Measurements from ENCODE around the gene HSPA12A. TPM values are rescaled to one million over a fixed set of nuclear protein-coding genes. Genes with fewer than 3 reads are reported as not detected.

Gene HSPA12A
- total RNA-seq, 4 donors from 2014 or later, result 9.6 to 26.6 (median 18.2) TPM

DNA sequence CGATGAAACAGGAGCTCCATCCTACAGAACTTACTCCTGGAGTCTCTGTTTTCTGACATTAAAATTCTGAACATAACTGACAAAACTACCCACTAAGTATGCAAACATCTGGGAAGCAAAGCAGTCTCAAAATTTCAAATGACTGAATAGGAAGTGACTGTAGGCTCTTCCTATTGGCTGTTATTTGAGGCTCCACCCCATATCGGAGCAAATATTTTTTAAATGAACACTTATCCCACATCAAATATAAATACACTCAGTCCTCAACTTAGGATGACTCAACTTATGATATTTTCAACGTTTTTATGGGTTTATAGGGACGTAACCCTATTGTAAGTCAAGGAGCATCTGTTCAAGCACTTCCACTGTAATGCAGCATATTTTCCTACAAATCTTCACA is 8.8 kb downstream of the HSPA12A start:
- no peaks in the 10 kb centered on the region for H3K36me3 ChIP-seq
- H3K4me1 ChIP-seq, result no peaks in the 10 kb centered on the region
- no peaks in the 10 kb centered on the region for H3K9me3 ChIP-seq
- no peak for DNase-seq (ENCODE audit: low spot score in 2 of 2)
- no peak overlapping the region for H3K27ac ChIP-seq
- no peak for TF ChIP-seq EP300 (IDR thresholded peaks at IDR 0.05)
- TF ChIP-seq POLR2A (IDR thresholded peaks at IDR 0.05), result no peak
- TF ChIP-seq POLR2AphosphoS5 (IDR thresholded peaks at IDR 0.05), result no peak
- TF ChIP-seq, protein P1, sequence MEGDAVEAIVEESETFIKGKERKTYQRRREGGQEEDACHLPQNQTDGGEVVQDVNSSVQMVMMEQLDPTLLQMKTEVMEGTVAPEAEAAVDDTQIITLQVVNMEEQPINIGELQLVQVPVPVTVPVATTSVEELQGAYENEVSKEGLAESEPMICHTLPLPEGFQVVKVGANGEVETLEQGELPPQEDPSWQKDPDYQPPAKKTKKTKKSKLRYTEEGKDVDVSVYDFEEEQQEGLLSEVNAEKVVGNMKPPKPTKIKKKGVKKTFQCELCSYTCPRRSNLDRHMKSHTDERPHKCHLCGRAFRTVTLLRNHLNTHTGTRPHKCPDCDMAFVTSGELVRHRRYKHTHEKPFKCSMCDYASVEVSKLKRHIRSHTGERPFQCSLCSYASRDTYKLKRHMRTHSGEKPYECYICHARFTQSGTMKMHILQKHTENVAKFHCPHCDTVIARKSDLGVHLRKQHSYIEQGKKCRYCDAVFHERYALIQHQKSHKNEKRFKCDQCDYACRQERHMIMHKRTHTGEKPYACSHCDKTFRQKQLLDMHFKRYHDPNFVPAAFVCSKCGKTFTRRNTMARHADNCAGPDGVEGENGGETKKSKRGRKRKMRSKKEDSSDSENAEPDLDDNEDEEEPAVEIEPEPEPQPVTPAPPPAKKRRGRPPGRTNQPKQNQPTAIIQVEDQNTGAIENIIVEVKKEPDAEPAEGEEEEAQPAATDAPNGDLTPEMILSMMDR (IDR thresholded peaks at IDR 0.05), result no peak
- no peak overlapping the region for H3K4me3 ChIP-seq
- WGBS, result 76% methylated on average over 4 of the region's 4 CpGs
- H3K27me3 ChIP-seq, result no peaks in the 10 kb centered on the region

DNA sequence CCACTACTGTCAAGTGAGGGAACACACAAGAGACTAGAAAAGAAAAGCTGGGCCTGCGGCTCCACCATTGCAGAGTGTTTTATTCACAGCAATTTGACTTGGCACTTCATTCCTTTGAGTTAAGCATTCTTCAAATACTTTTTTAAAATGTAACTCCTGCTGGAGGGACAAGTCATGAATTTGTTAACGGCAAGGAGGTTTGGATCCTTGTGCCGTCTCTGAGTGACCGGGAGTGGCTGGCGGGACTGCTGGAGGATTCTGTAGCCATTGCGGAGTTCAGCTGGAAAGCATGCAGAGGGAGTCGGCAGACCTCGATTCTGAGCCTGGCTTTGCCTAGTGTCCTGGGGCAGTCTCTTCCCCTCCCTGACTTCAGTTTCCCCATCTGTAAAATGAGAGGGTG is 9.8 kb downstream of the HSPA12A start:
- Histone ChIP-seq H3K27ac (no peak overlapping the region), H3K9me3 (no peaks in the 10 kb centered on the region), H3K4me3 (no peak overlapping the region), H3K4me1 (no peaks in the 10 kb centered on the region), H3K36me3 (no peaks in the 10 kb centered on the region), H3K27me3 (no peaks in the 10 kb centered on the region)
- TF ChIP-seq, protein P1 (IDR thresholded peaks at IDR 0.05), result no peak
- TF ChIP-seq POLR2AphosphoS5 (IDR thresholded peaks at IDR 0.05), result no peak
- 68% methylated on average over 8 of the region's 8 CpGs for WGBS
- peak in 1 of 2 donors; percentile 28 for DNase-seq (ENCODE audit: low spot score in 2 of 2)

DNA sequence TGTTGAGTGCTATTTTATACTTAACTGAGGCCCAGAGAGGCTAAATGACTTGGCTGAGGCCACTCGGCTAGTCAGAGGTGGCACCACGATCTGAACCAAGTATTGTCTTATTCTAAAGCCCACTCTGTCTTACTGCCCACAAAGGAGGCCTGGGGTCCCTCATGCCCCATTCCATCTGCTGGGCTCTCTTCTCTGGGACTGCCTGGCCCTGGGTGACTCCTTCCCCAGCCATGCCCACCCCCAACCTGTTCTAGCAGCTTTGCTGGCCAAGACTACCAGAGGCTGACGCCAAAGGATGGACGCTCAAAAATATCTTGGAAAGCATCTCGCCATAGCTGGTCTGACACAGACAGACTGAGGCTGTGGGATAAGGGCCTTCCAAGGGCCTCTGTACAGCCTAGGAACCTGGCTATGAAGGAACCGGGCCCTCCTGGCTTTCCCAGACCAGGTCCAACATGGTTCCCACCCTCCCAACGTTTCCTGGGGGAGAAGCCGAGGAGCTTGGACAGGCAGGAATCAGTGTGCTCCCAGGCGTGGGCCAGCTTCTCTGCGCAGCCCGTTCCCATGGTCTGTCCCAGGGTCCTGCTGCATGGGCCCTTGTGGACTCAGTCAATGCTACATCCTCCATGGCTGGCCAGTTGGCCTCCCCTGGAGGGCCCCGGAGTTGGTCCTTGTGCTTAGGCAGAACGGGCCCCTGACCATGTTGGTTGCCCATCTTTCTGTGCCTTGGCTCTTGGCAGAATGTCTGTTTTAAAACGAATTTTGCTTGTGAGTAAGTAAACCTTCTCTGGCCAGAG is 11.7 kb downstream of the HSPA12A start:
- Histone ChIP-seq H3K27ac (no peak overlapping the region), H3K4me3 (no peak overlapping the region), H3K27me3 (no peaks in the 10 kb centered on the region), H3K9me3 (no peaks in the 10 kb centered on the region), H3K36me3 (no peaks in the 10 kb centered on the region), H3K4me1 (no peaks in the 10 kb centered on the region)
- TF ChIP-seq POLR2AphosphoS5 (IDR thresholded peaks at IDR 0.05), result no peak
- TF ChIP-seq POLR2A (IDR thresholded peaks at IDR 0.05), result no peak
- TF ChIP-seq, protein P1 (IDR thresholded peaks at IDR 0.05), result no peak
- TF ChIP-seq EP300 (IDR thresholded peaks at IDR 0.05), result no peak
- DNase-seq (ENCODE audit: low spot score in 2 of 2), result peak in 1 of 2 donors; percentile 46
- WGBS, result 82% methylated on average over 8 of the region's 14 CpGs

DNA sequence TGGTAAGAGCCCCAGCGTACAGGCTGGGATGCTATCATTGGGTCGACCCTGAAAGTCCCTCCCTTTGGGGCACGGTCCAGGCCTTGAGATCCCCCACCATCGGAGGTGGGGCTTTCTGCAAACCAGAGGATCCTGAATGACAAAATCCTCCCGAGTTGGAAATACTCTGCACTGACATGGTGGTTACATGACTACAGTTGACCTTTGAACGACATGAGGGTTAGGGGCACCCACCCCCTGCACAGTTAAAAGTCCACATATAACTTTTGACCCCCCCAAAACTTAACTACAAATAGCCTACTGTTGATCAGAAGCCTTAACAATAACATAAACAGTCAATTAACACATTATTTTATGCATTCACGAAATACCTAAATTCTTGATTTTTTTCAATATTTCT is 13.1 kb downstream of the HSPA12A start:
- Histone ChIP-seq H3K4me1 (no peaks in the 10 kb centered on the region), H3K4me3 (no peak overlapping the region), H3K9me3 (no peaks in the 10 kb centered on the region), H3K36me3 (no peaks in the 10 kb centered on the region), H3K27me3 (no peaks in the 10 kb centered on the region), H3K27ac (no peak overlapping the region)
- WGBS, result 85% methylated on average over 6 of the region's 7 CpGs
- TF ChIP-seq EP300 (IDR thresholded peaks at IDR 0.05) (no peak), POLR2AphosphoS5 (IDR thresholded peaks at IDR 0.05) (no peak), POLR2A (IDR thresholded peaks at IDR 0.05) (no peak)
- TF ChIP-seq, protein P1 (IDR thresholded peaks at IDR 0.05), result no peak
- peak in 1 of 2 donors; percentile 17 for DNase-seq (ENCODE audit: low spot score in 2 of 2)

DNA sequence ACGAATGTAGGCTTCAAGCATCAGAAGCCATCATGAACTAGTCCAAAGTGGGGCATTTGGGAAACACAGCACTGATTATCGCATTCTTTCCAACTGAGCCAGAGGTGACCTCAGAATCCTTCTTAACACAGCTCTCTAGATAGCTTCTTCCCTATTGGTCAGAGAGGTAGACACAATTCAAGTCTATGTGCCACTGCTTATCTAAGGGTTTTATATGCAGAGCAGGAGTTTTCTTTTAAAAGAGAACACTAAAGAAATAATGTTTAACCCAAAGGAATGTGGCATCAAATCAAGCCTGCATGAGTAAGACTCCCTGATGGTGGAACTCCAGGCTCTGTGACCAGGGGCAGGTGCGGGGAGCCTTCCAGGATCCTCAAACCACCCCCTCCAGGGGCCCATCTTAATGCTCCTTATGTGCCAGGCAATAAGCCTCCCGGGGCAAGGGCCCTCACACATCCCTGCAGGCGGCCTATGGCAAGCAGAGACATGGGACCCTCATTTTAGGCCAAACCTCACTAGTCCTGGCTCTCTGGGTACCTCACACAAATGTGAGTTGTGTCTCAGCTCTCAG is 13.8 kb downstream of the HSPA12A start:
- Histone ChIP-seq H3K27ac (no peak overlapping the region), H3K4me1 (no peaks in the 10 kb centered on the region), H3K9me3 (no peaks in the 10 kb centered on the region), H3K36me3 (no peaks in the 10 kb centered on the region), H3K4me3 (no peak overlapping the region), H3K27me3 (no peaks in the 10 kb centered on the region)
- TF ChIP-seq, protein P1 (IDR thresholded peaks at IDR 0.05), result no peak
- no peak for TF ChIP-seq EP300 (IDR thresholded peaks at IDR 0.05)
- peak in 1 of 2 donors; percentile 26 for DNase-seq (ENCODE audit: low spot score in 2 of 2)
- 76% methylated on average over 4 of the region's 5 CpGs for WGBS
